Measurements from ENCODE around the gene POLE4.

Gene POLE4

DNA sequence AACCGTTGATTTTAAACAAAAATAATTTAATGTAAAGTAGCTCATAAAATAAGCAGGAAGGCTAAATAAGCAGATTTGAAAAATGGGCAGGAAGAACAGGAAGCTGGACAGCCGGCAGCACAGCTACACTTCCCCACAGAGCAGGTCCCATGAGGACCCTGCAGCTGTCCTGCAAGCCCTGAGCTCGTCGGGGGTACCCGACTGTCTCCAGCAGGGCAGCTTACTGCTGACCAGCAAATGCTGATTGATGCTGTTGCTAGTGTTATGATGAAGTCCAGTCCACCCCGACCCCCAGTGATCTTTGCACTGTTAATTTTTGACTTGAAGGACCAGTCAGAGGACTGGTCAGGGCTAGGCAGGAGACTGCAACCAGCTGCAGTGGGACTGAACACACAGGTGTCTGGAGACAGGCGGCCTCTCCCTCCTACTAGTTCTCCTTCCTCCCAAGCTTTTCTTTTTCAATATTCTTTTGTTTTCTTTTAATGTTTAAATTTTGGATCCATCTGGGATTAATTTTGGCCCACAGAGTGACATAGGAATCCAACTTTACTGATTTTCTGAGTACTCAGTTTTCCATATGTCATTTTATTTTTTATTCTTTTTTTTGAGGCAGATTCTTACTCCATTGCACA lies 27.7 kb downstream of the POLE4 start:
- DNase-seq (ENCODE audit: low read depth in 1 of 2, low spot score in 1 of 2): no peak

DNA sequence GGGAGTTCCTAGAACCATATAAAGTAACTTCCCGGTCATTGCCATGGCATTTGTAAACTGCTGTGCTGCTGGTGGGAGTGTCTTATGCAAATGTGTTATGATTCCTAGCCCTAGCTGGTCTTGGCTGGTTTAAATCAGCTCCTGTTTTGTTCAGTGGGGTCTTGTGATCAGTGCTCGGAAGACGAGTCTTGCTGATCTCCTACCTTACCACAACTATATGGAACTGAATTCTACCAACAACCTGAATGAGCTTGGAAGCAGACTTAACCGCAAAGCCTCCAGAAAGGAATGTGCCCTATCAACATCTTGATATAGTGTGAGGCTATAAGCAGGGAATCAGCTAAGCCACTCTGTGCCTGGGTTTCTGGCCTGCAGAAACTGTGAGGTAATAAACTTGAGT lies 33.5 kb downstream of the POLE4 start:
- DNase-seq (ENCODE audit: low read depth in 1 of 2, low spot score in 1 of 2): no peak

- DNase-seq (ENCODE audit: low read depth in 1 of 2, low spot score in 1 of 2): no peak
These were observed 41.0 kb downstream of the POLE4 start for GRCh38 chr2:74999468-74999867.

DNA sequence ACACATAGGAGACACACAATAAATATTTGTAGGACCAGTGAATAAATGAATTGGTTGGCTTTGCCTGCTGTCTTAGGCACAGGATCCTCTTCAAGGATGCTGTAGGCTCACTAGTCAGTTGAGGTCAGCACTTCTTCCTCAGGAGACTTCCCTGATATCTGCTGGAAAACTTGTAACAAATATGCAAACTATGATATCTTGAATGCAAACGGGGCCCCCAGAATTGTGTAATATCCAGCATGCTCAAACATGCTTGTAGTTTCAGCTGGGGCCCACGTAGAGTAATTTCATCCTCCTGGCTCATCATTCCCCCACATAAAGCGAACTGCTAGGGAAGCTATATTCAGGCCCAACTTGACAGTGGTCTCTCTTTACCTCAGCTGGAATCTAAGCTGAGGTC lies 43.6 kb downstream of the POLE4 start:
- DNase-seq (ENCODE audit: low read depth in 1 of 2, low spot score in 1 of 2): no peak

- no peak for DNase-seq (ENCODE audit: low read depth in 1 of 2, low spot score in 1 of 2)
These were observed 44.8 kb downstream of the POLE4 start for GRCh38 chr2:75003276-75003675.

DNA sequence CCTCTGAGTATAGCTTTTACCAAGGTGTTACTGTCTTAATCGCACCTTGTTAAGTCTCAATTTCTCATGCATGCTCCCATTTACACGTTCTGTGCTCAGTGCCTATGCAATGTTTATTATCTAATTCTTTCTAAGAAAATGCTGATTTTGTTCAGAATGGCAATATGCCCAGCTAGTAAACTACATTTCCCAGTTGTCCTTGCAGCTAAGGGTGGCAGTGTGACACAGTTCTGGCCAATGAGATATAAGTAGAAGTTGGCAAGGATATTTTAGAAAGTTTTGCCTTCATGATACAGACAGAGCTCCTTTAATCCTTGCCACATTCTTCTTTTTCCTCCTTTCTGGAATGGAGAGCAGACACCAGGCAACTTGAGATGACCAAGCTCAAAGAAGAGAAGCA lies 45.3 kb downstream of the POLE4 start:
- no peak for DNase-seq (ENCODE audit: low read depth in 1 of 2, low spot score in 1 of 2)

- no peak for DNase-seq (ENCODE audit: low read depth in 1 of 2, low spot score in 1 of 2)
These were observed 47.6 kb downstream of the POLE4 start for GRCh38 chr2:75006041-75006440.

DNA sequence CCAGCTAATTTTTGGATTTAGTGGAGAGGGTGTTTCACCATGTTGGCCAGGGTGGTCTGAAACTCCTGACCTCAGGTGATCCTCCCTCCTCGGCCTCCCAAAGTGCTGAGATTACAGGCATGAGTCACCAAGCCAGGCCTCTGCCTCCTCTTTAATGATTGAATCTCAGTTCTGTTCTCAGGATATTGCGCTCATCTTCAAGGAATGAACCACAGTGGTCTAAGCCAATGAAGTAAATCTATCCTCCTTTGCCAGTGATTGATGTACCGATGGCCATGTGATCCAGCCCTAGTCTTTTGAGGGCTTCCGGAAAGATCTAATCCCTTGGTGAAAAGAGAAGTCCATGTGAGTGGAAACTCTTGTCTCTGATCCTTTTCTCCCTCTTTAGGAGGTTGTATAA lies 48.6 kb downstream of the POLE4 start:
- no peak for DNase-seq (ENCODE audit: low read depth in 1 of 2, low spot score in 1 of 2)

- DNase-seq (ENCODE audit: low read depth in 1 of 2, low spot score in 1 of 2): no peak
These were observed 49.4 kb downstream of the POLE4 start for GRCh38 chr2:75007819-75008218.

GRCh38 chr2:75010571-75010970 lies 52.1 kb downstream of the POLE4 start:
- no peak for DNase-seq (ENCODE audit: low read depth in 1 of 2, low spot score in 1 of 2)

DNA sequence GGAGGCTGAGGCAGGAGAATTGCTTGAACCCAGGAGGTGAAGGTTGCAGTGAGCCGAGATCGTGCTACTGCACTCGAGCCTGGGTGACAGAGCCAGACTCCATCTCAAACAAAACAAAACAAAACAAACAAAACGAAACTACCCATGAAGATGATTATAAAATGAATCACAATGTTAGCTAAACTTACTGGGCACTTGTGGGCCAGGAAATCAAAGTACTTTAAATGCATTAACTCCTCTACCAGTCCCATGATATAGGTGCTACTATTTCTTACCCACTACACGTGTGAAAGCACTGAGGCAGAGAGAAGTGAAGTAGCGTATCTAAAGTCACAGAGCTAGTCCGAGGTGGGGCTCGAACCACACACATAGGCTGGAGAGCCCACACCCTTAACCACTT lies 53.6 kb downstream of the POLE4 start:
- DNase-seq (ENCODE audit: low read depth in 1 of 2, low spot score in 1 of 2): no peak

- DNase-seq (ENCODE audit: low read depth in 1 of 2, low spot score in 1 of 2): no peak
These were observed 59.7 kb downstream of the POLE4 start for GRCh38 chr2:75018162-75018561.

Measured in activated T-helper 1 cell treated with anti-CD3 and anti-CD28 coated beads, Interleukin-2, amount 50 U/mL, for 16 hours (primary cell).